Fibroblast of lung (primary cell): Measurements from ENCODE around the gene TEX261. TPM values are rescaled to one million over a fixed set of nuclear protein-coding genes. Genes with fewer than 3 reads are reported as not detected.

Experiments used
- DNase-seq, 2 donors: peaks; one replicate each; pipeline versions ENCODE4 v3.0.0 to v3.0.0-alpha.2; 2010; ENCODE audit warnings: low read depth in 2 of 2
- H2AFZ ChIP-seq: 2 replicates; pipeline ENCODE4 v1.5.1; 2012; ENCODE audit warnings: low read length, control low read depth, inconsistent platforms
- H3K27ac ChIP-seq: 2 replicates; pipeline ENCODE4 v1.5.1; 2011; ENCODE audit warnings: low read length, control low read depth; ENCODE audit not compliant: insufficient read depth
- H3K27me3 ChIP-seq: 2 replicates; pipeline ENCODE4 v1.5.1; 2011; ENCODE audit warnings: mild to moderate bottlenecking, low read length; ENCODE audit not compliant: control insufficient read depth, insufficient read depth
- H3K36me3 ChIP-seq: 2 replicates; pipeline ENCODE4 v1.5.1; 2011; ENCODE audit warnings: low read length; ENCODE audit not compliant: control insufficient read depth, insufficient read depth
- H3K4me1 ChIP-seq: 2 replicates; pipeline ENCODE4 v1.5.1; 2011; ENCODE audit warnings: low read length; ENCODE audit not compliant: control insufficient read depth, insufficient read depth; ENCODE audit errors: extremely low read depth
- H3K4me2 ChIP-seq: 2 replicates; pipeline ENCODE4 v1.5.1; 2011; ENCODE audit warnings: low read length, control low read depth; ENCODE audit not compliant: insufficient read depth; ENCODE audit errors: extremely low read depth
- H3K4me3 ChIP-seq, 4 experiments: fragments of 200-600 bp in 1 of 4; sonication (generic) in 1 of 4; replicated peaks in 1 of 4; 2 replicates each; pipeline ENCODE4 v1.5.1; 2011 to 2016; ENCODE audit warnings: low read length in 4 of 4, low read depth in 3 of 4, mild to moderate bottlenecking in 3 of 4, control low read depth in 2 of 4, inconsistent platforms in 1 of 4, mixed read lengths in 1 of 4; ENCODE audit not compliant: insufficient read depth in 1 of 4; ENCODE audit errors: control extremely low read depth in 1 of 4
- H3K79me2 ChIP-seq: 2 replicates; pipeline ENCODE4 v1.5.1; 2012; ENCODE audit warnings: mild to moderate bottlenecking, low read length, inconsistent platforms; ENCODE audit not compliant: control insufficient read depth, insufficient read depth
- H3K9ac ChIP-seq: 2 replicates; pipeline ENCODE4 v1.5.1; 2011; ENCODE audit warnings: mild to moderate bottlenecking, low read length, control low read depth; ENCODE audit not compliant: insufficient read depth
- H3K9me3 ChIP-seq: 2 replicates; pipeline ENCODE4 v1.5.1; 2012; ENCODE audit warnings: low read depth, low read length; ENCODE audit not compliant: control insufficient read depth, insufficient read depth
- H4K20me1 ChIP-seq: 2 replicates; pipeline ENCODE4 v1.5.1; 2011; ENCODE audit warnings: low read length; ENCODE audit not compliant: control insufficient read depth, insufficient read depth; ENCODE audit errors: extremely low read depth
- EZH2 ChIP-seq: IDR thresholded peaks from 2 replicates; pipeline ENCODE4 v1.5.1; 2012; ENCODE audit warnings: low read length, control low read depth, mild to moderate bottlenecking; ENCODE audit errors: missing control alignments
- polyA plus RNA-seq, 2 donors: library from polyadenylated mRNA; depleted of rRNA in 1 of 2; stranded (reverse) in 1 of 2; unstranded in 1 of 2; fragments of >200 nt; gene quantifications; 2 replicates each; pipeline ENCODE4 v1.2.1, GENCODE V29; 2011 to 2012; ENCODE audit warnings: missing spikeins in 1 of 2
- total RNA-seq: library from RNA; depleted of rRNA; stranded (reverse); fragments of >200 nt; gene quantifications from 2 replicates; pipeline ENCODE4 v1.2.1, GENCODE V29; 2014
- TF ChIP-seq, protein P1 (sequence below), 2 donors: IDR thresholded peaks in 1 of 2; conservative IDR thresholded peaks in 1 of 2; 1 replicate in 1 of 2; 2 replicates in 1 of 2; pipeline ENCODE4 v1.5.1; 2011 to 2012; ENCODE audit warnings: low read length in 2 of 2, control low read depth in 1 of 2, inconsistent platforms in 1 of 2, low read depth in 1 of 2, mild to moderate bottlenecking in 1 of 2

The TEX261 gene
- total and polyA plus RNA-seq, 2 donors (not counting 1 experiment from before 2014, with no cell fraction given) = 33.0 to 72.6 TPM

GRCh38 chr2:70949086-70949485, 45.6 kb downstream of the TEX261 start:
- H3K36me3 ChIP-seq = no peaks in the 10 kb centered on the region

DNA sequence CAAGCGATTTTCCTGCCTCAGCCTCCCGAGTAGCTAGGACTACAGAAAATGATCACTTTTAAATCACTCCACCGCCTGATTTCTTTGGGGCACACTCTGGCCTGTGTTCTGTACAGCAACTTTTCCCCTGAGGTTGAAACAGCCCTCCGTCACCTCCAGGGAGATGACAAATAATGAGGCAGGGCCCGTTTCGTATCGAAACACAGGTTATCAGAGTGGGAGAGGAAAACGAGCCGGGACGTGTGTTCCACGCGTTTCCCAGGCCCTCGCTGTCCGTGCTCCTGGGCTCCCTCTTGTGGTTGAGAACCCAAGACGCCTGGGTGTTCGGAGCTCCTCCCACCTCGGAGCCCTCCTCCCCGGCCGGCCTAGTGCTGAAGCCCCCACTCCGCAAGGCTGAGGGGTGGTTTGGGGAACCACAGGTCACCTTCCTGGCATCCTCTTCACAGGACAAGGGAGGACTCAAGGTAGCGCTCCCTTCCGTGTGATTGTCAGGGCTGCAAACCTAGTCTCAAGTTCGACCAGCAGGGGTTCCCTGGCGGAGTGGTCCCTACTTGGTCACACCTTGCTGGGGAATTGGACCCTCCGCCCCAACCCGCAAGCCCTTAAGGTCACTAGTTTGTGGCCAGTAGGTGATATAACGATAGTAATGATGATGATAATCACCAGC, 46.2 kb downstream of the TEX261 start:
- no peaks in the 10 kb centered on the region for H4K20me1 ChIP-seq
- no peaks in the 10 kb centered on the region for H3K36me3 ChIP-seq
- TF ChIP-seq, protein P1, sequence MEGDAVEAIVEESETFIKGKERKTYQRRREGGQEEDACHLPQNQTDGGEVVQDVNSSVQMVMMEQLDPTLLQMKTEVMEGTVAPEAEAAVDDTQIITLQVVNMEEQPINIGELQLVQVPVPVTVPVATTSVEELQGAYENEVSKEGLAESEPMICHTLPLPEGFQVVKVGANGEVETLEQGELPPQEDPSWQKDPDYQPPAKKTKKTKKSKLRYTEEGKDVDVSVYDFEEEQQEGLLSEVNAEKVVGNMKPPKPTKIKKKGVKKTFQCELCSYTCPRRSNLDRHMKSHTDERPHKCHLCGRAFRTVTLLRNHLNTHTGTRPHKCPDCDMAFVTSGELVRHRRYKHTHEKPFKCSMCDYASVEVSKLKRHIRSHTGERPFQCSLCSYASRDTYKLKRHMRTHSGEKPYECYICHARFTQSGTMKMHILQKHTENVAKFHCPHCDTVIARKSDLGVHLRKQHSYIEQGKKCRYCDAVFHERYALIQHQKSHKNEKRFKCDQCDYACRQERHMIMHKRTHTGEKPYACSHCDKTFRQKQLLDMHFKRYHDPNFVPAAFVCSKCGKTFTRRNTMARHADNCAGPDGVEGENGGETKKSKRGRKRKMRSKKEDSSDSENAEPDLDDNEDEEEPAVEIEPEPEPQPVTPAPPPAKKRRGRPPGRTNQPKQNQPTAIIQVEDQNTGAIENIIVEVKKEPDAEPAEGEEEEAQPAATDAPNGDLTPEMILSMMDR (conservative IDR thresholded peaks at IDR 0.05 in 1 of 2, IDR thresholded peaks at IDR 0.05 in 1 of 2; ENCODE audit: low read depth in 1 of 2, low read length in 2 of 2) = peak; percentile 82 to 87
- TF ChIP-seq EZH2 = no peak
- no peak overlapping the region for H3K9ac ChIP-seq
- no peaks in the 10 kb centered on the region for H3K79me2 ChIP-seq
- no peak overlapping the region for H3K27ac ChIP-seq
- H3K9me3 ChIP-seq = no peaks in the 10 kb centered on the region
- H3K27me3 ChIP-seq = no peaks in the 10 kb centered on the region
- peak overlapping the region; percentile 31 to 47 (median 36) for H3K4me3 ChIP-seq
- peak; percentile 56 to 70 for DNase-seq
- H3K4me1 ChIP-seq = peaks cover 8% of the 10 kb centered on the region
- H3K4me2 ChIP-seq = peak overlapping the region; percentile 90
- peak overlapping the region; percentile 88 for H2AFZ ChIP-seq

More at GRCh38 chr2:70949086-70949485, 45.6 kb downstream of the TEX261 start:
- DNase-seq = no peak
- H3K9ac ChIP-seq = no peak overlapping the region
- no peaks in the 10 kb centered on the region for H3K27me3 ChIP-seq
- peaks cover 8% of the 10 kb centered on the region for H3K4me1 ChIP-seq
- TF ChIP-seq EZH2 = no peak
- TF ChIP-seq, protein P1 (conservative IDR thresholded peaks at IDR 0.05 in 1 of 2, IDR thresholded peaks at IDR 0.05 in 1 of 2; ENCODE audit: low read depth in 1 of 2, low read length in 2 of 2) = no peak
- H3K9me3 ChIP-seq = no peaks in the 10 kb centered on the region
- H3K79me2 ChIP-seq = no peaks in the 10 kb centered on the region
- no peak overlapping the region for H3K27ac ChIP-seq
- no peak overlapping the region for H3K4me2 ChIP-seq
- H3K4me3 ChIP-seq = no peak overlapping the region
- no peak overlapping the region for H2AFZ ChIP-seq
- H4K20me1 ChIP-seq = no peaks in the 10 kb centered on the region

DNA sequence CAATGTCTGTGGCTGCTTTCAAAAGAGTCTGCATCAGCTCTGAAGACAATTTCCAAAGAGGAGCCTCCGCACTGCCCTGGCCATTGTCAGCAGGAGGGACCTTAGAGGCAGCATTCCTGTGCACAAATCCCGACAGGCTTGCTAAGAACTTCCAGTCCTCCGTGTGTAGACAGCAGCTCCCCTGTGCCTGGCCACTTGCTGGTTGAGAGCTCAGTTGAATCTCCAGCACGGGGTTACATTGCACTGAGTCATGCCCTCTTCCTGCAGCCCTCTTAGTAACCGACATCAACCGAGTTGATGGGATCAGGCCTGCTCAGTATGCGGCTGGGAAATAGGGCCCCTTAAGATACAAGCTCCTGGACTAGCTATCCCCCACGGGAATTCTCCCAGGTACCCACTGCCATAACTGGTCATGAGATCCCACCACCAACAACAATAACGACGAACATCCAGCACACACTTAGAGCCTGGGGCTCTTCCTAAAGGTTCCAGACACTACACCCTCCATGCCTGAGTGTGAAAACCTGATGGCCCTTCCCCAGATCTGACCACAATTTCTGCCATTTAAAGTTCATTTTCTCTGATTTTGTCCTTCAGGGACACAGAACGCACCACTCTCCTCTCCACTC, 47.0 kb downstream of the TEX261 start:
- Histone ChIP-seq H2AFZ (peak overlapping the region; percentile 19), H3K4me2 (peak overlapping the region; percentile 90), H3K27me3 (no peaks in the 10 kb centered on the region), H4K20me1 (no peaks in the 10 kb centered on the region), H3K36me3 (no peaks in the 10 kb centered on the region), H3K79me2 (no peaks in the 10 kb centered on the region), H3K9ac (no peak overlapping the region), H3K4me3 (no peak overlapping the region), H3K27ac (no peak overlapping the region), H3K9me3 (no peaks in the 10 kb centered on the region), H3K4me1 (peaks cover 8% of the 10 kb centered on the region)
- TF ChIP-seq, protein P1 (conservative IDR thresholded peaks at IDR 0.05 in 1 of 2, IDR thresholded peaks at IDR 0.05 in 1 of 2; ENCODE audit: low read depth in 1 of 2, low read length in 2 of 2) = no peak
- TF ChIP-seq EZH2 = no peak
- peak; percentile 47 to 68 for DNase-seq
